NCI-H2196 treated with DMSO at 0.1 percent for 48 hours (cell line): ENCODE measurements around the gene TSHZ1.

Experiments used
- DNase-seq: peaks from one replicate; lab custom pipeline; 2025; ENCODE audit not compliant: unreplicated experiment; lab: John Stamatoyannopoulos, UW

TSHZ1 gene

GRCh38 chr18:75210274-75211001 lies at the start of gene TSHZ1:
TSS of gene TSHZ1 (plus strand) at chr18:75210797. CDS start at chr18:75211877, 1,080 bp downstream.
- DNase-seq = peak; percentile 76

GRCh38 chr18:75161256-75162028 lies 49.2 kb upstream of the TSHZ1 start:
- DNase-seq = peak; percentile 25

GRCh38 chr18:75162467-75162866 lies 48.1 kb upstream of the TSHZ1 start:
- DNase-seq = no peak

- DNase-seq = no peak
Observed at GRCh38 chr18:75162978-75163377, 47.6 kb upstream of the TSHZ1 start.

GRCh38 chr18:75163736-75164135 lies 46.9 kb upstream of the TSHZ1 start:
- no peak for DNase-seq

- no peak for DNase-seq
Observed at GRCh38 chr18:75164479-75164878, 46.1 kb upstream of the TSHZ1 start.

- no peak for DNase-seq
Observed at GRCh38 chr18:75165926-75166325, 44.7 kb upstream of the TSHZ1 start.

- DNase-seq = no peak
Observed at GRCh38 chr18:75167137-75167536, 43.5 kb upstream of the TSHZ1 start.

GRCh38 chr18:75167759-75168618 lies 42.6 kb upstream of the TSHZ1 start:
- peak; percentile 8 for DNase-seq

GRCh38 chr18:75168619-75169018 lies 42.0 kb upstream of the TSHZ1 start:
- DNase-seq = no peak

GRCh38 chr18:75169411-75169810 lies 41.2 kb upstream of the TSHZ1 start:
- no peak for DNase-seq

GRCh38 chr18:75170022-75170789 lies 40.4 kb upstream of the TSHZ1 start:
- DNase-seq = no peak

GRCh38 chr18:75170916-75171315 lies 39.7 kb upstream of the TSHZ1 start:
- no peak for DNase-seq

GRCh38 chr18:75172299-75173124 lies 38.1 kb upstream of the TSHZ1 start:
- DNase-seq = no peak

- DNase-seq = no peak
Observed at GRCh38 chr18:75173125-75173432, 37.5 kb upstream of the TSHZ1 start.

GRCh38 chr18:75173738-75174137 lies 36.9 kb upstream of the TSHZ1 start:
- no peak for DNase-seq

- DNase-seq = no peak
Observed at GRCh38 chr18:75176849-75177248, 33.7 kb upstream of the TSHZ1 start.

GRCh38 chr18:75178376-75178775 lies 32.2 kb upstream of the TSHZ1 start:
- no peak for DNase-seq

GRCh38 chr18:75179819-75180600 lies 30.6 kb upstream of the TSHZ1 start:
- no peak for DNase-seq
